Hepatocyte (in vitro differentiated cells): ENCODE results near the gene MMRN2.

Experiments
- CTCF ChIP-seq: fragments of 200-600 bp; sonication (generic); IDR thresholded peaks from 2 replicates; pipeline ENCODE4 v1.5.1; 2016; ENCODE audit warnings: antibody characterized with exemption, mild to moderate bottlenecking; ENCODE audit not compliant: poor library complexity
- EZH2 ChIP-seq: fragments of 200-600 bp; sonication (generic); IDR thresholded peaks from 2 replicates; pipeline ENCODE4 v1.6.1; 2016; ENCODE audit warnings: antibody characterized with exemption, mild to moderate bottlenecking, borderline replicate concordance
- EZH2phosphoT487 ChIP-seq: fragments of 200-600 bp; sonication (generic); IDR thresholded peaks from one replicate; pipeline ENCODE4 v1.6.1; 2018; ENCODE audit warnings: antibody characterized with exemption, mild to moderate bottlenecking, low read depth, moderate library complexity; ENCODE audit not compliant: unreplicated experiment, severe bottlenecking

- TF ChIP-seq CTCF (no peak), EZH2phosphoT487 (no peak), EZH2 (no peak)
Observed at GRCh38 chr10:86972613-86973380, 15.4 kb upstream of the MMRN2 start.
